Endothelial cell (in vitro differentiated cells): Measurements from ENCODE around the gene MLLT3. TPM values are rescaled to one million over a fixed set of nuclear protein-coding genes. Genes with fewer than 3 reads are reported as not detected.

ENCODE experiments used
- DNase-seq: peaks from one replicate; pipeline ENCODE4 v3.0.0; 2021; ENCODE audit warnings: low spot score
- H3K27ac Mint-ChIP-seq: one replicate; pipeline ENCODE4 v1.8.0; 2021; ENCODE audit warnings: mixed read lengths, inconsistent platforms; ENCODE audit not compliant: unreplicated experiment
- H3K27me3 Mint-ChIP-seq: one replicate; pipeline ENCODE4 v1.8.0; 2021; ENCODE audit warnings: mild to moderate bottlenecking, moderate library complexity, mixed read lengths, inconsistent platforms; ENCODE audit not compliant: unreplicated experiment
- H3K36me3 Mint-ChIP-seq: one replicate; pipeline ENCODE4 v1.8.0; 2021; ENCODE audit warnings: mild to moderate bottlenecking, low read depth, mixed read lengths, inconsistent platforms; ENCODE audit not compliant: unreplicated experiment
- H3K4me1 Mint-ChIP-seq: one replicate; pipeline ENCODE4 v1.8.0; 2021; ENCODE audit warnings: mild to moderate bottlenecking, mixed read lengths, inconsistent platforms; ENCODE audit not compliant: unreplicated experiment
- H3K4me3 Mint-ChIP-seq: one replicate; pipeline ENCODE4 v1.8.0; 2021; ENCODE audit warnings: mild to moderate bottlenecking, mixed read lengths, inconsistent platforms; ENCODE audit not compliant: unreplicated experiment
- H3K9me3 Mint-ChIP-seq: one replicate; pipeline ENCODE4 v1.8.0; 2021; ENCODE audit warnings: mixed read lengths, inconsistent platforms; ENCODE audit not compliant: unreplicated experiment
- total RNA-seq: library from RNA; stranded (reverse); fragmentation: NEBNext Ultra II Directional; extraction: Animal tissue kit (Norgen Biotek cat#: 25700); gene quantifications from one replicate; pipeline ENCODE4 v1.2.1, GENCODE V29; 2021; ENCODE audit not compliant: unreplicated experiment
- TF ChIP-seq, protein P1 (sequence below): fragments of 200-600 bp; sonication (generic); IDR thresholded peaks from one replicate; pipeline ENCODE4 v1.5.0; 2021; ENCODE audit warnings: antibody characterized with exemption; ENCODE audit not compliant: unreplicated experiment

MLLT3 gene
- total RNA-seq, 1 donor from 2014 or later, result 25.2 TPM

DNA sequence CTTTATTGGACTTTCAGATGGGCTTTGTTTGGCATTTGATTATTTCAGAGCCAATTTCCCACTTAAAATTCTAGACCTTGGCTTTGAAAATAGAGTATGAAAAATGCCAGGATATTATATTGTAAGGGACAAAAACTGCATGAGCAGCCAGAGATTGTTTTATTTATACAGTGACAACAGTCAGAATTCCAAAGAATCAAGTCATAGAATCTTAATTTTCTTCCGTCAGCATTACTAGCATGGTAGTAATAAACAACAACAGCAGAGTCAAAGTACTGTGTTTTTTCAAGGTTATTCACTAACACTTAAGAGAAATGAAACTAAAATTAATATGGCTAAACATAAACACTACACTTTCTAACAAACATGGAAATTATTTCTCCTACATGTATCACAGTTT, 52.2 kb downstream of the MLLT3 start:
- Mint-ChIP-seq H3K4me3 (no peak overlapping the region), H3K36me3 (peaks cover 7% of the 10 kb centered on the region), H3K27me3 (no peaks in the 10 kb centered on the region), H3K4me1 (no peaks in the 10 kb centered on the region), H3K9me3 (no peaks in the 10 kb centered on the region), H3K27ac (no peak overlapping the region)
- TF ChIP-seq, protein P1, sequence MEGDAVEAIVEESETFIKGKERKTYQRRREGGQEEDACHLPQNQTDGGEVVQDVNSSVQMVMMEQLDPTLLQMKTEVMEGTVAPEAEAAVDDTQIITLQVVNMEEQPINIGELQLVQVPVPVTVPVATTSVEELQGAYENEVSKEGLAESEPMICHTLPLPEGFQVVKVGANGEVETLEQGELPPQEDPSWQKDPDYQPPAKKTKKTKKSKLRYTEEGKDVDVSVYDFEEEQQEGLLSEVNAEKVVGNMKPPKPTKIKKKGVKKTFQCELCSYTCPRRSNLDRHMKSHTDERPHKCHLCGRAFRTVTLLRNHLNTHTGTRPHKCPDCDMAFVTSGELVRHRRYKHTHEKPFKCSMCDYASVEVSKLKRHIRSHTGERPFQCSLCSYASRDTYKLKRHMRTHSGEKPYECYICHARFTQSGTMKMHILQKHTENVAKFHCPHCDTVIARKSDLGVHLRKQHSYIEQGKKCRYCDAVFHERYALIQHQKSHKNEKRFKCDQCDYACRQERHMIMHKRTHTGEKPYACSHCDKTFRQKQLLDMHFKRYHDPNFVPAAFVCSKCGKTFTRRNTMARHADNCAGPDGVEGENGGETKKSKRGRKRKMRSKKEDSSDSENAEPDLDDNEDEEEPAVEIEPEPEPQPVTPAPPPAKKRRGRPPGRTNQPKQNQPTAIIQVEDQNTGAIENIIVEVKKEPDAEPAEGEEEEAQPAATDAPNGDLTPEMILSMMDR, result no peak
- no peak for DNase-seq

DNA sequence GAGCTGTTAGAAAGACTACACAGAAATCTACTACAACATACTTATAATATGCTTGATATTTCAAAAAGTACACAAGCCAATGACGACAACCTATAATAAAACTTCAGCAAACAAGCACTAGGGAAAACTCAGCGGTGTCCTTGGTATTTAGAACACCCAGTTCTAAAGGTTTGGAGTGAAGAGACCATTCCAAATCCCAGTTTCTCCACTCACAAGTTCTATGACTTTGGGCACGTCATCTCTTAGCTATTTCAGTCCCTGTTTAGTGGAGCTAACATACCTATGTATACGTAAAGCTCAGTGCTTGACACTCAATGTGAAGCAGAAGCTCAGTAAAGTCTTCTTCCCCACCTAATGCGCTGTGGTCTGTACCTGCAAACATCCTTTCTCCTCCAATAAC, 52.8 kb downstream of the MLLT3 start:
- no peaks in the 10 kb centered on the region for H3K9me3 Mint-ChIP-seq
- no peak overlapping the region for H3K27ac Mint-ChIP-seq
- peaks cover 1% of the 10 kb centered on the region for H3K36me3 Mint-ChIP-seq
- no peak for DNase-seq
- TF ChIP-seq, protein P1, result no peak
- H3K4me3 Mint-ChIP-seq, result no peak overlapping the region
- no peaks in the 10 kb centered on the region for H3K4me1 Mint-ChIP-seq
- H3K27me3 Mint-ChIP-seq, result no peaks in the 10 kb centered on the region

DNA sequence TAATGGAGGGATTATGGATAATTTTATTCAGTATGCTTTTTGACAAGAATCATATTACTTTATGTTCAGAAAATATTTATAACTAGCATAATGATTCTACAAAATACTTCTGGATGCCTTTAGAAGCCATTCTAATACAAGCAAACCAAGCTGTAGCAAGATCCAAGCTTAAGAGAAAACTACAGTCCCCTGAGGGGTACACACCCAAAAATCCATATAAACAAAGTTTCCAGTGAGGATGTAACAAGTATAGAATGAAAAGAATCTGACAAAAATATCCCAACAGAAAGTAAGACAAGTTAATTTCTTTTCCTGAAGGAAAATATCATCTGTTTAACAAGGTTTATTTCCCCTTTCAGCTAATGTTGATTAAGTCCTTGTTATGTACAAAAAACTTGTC, 53.9 kb downstream of the MLLT3 start:
- Mint-ChIP-seq H3K9me3 (no peaks in the 10 kb centered on the region), H3K36me3 (no peaks in the 10 kb centered on the region), H3K4me1 (no peaks in the 10 kb centered on the region), H3K27ac (no peak overlapping the region), H3K27me3 (no peaks in the 10 kb centered on the region), H3K4me3 (no peak overlapping the region)
- TF ChIP-seq, protein P1, result no peak
- DNase-seq, result no peak

DNA sequence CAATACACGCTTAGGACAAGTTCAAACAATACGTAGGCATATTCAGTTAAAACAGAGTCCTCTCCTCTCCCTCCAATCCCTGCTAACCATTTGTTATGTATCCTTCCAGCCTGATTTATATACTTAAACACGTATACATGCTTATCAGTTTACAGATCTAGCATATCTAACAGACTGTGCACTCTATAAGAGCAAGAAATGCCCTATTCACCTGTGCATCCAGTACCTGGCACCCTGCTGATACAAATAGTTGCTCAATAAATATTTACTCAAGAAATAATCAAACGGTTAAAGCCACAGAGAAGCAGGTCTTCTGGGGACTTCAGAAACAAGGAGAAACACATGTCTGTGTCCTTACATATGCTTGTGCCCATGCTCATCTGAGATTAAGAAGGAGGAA, 55.9 kb downstream of the MLLT3 start:
- no peak for DNase-seq
- H3K27ac Mint-ChIP-seq, result no peak overlapping the region
- no peaks in the 10 kb centered on the region for H3K27me3 Mint-ChIP-seq
- H3K36me3 Mint-ChIP-seq, result no peaks in the 10 kb centered on the region
- no peaks in the 10 kb centered on the region for H3K9me3 Mint-ChIP-seq
- H3K4me3 Mint-ChIP-seq, result no peak overlapping the region
- no peaks in the 10 kb centered on the region for H3K4me1 Mint-ChIP-seq
- TF ChIP-seq, protein P1, result no peak

- Mint-ChIP-seq H3K4me3 (no peak overlapping the region), H3K27ac (no peak overlapping the region), H3K36me3 (no peaks in the 10 kb centered on the region), H3K27me3 (no peaks in the 10 kb centered on the region), H3K9me3 (no peaks in the 10 kb centered on the region), H3K4me1 (no peaks in the 10 kb centered on the region)
- no peak for DNase-seq
- TF ChIP-seq, protein P1, result no peak
Observed at GRCh38 chr9:20564650-20565049, 57.6 kb downstream of the MLLT3 start.
